GM23338 (cell line): ENCODE measurements around the gene HBS1L. TPM values are rescaled to one million over a fixed set of nuclear protein-coding genes. Genes with fewer than 3 reads are reported as not detected.
A peak's percentile ranks its signal among the peaks of the same experiment; 100 is the strongest.

Source experiments
- ATAC-seq: fragments of 200-7000 bp; cut with Tn5 transposase; 3 replicates; pipeline ENCODE4 v1.9.1; 2020
- DNase-seq: peaks from one replicate; pipeline ENCODE4 v3.0.0-alpha.2; 2015; ENCODE audit warnings: low spot score
- H2AFZ ChIP-seq: fragments of 200-600 bp; sonication (generic); 2 replicates; pipeline ENCODE4 v1.8.0; 2016; ENCODE audit warnings: antibody characterized with exemption, mild to moderate bottlenecking, moderate library complexity
- H3F3A ChIP-seq: fragments of 200-600 bp; sonication (generic); replicated peaks from 2 replicates; pipeline ENCODE4 v1.8.0; 2017; ENCODE audit warnings: antibody characterized with exemption, mixed run types, low read depth
- H3K27ac ChIP-seq: fragments of 200-600 bp; sonication (generic); 2 replicates; pipeline ENCODE4 v1.6.1; 2016; ENCODE audit warnings: low read depth
- H3K27me3 ChIP-seq: fragments of 200-600 bp; sonication (generic); 2 replicates; pipeline ENCODE4 v1.8.0; 2016; ENCODE audit warnings: mild to moderate bottlenecking, mixed run types, moderate library complexity; ENCODE audit not compliant: insufficient read depth
- H3K36me3 ChIP-seq: fragments of 200-600 bp; sonication (generic); 2 replicates; pipeline ENCODE4 v1.8.0; 2016; ENCODE audit warnings: mild to moderate bottlenecking; ENCODE audit not compliant: insufficient read depth
- H3K4me1 ChIP-seq: fragments of 200-600 bp; sonication (generic); 2 replicates; pipeline ENCODE4 v1.8.0; 2016; ENCODE audit warnings: mild to moderate bottlenecking, moderate library complexity; ENCODE audit not compliant: insufficient read depth
- H3K4me2 ChIP-seq: fragments of 200-600 bp; sonication (generic); 2 replicates; pipeline ENCODE4 v1.7.1; 2017; ENCODE audit warnings: mixed run types
- H3K4me3 ChIP-seq: fragments of 200-600 bp; sonication (generic); 2 replicates; pipeline ENCODE4 v1.6.1; 2016; ENCODE audit warnings: mixed run types
- H3K79me2 ChIP-seq: fragments of 200-600 bp; sonication (generic); replicated peaks from 2 replicates; pipeline ENCODE4 v1.8.0; 2017; ENCODE audit warnings: mild to moderate bottlenecking; ENCODE audit not compliant: insufficient read depth
- H3K9me2 ChIP-seq: fragments of 200-600 bp; sonication (generic); 2 replicates; pipeline ENCODE4 v1.8.0; 2017; ENCODE audit not compliant: insufficient read depth
- H4K20me1 ChIP-seq: fragments of 200-600 bp; sonication (generic); replicated peaks from 2 replicates; pipeline ENCODE4 v1.8.0; 2017; ENCODE audit warnings: mild to moderate bottlenecking; ENCODE audit not compliant: insufficient read depth
- H3K27ac Mint-ChIP-seq: 2 replicates; pipeline ENCODE4 v1.8.0; 2020; ENCODE audit warnings: inconsistent platforms, mild to moderate bottlenecking, moderate library complexity, mixed read lengths
- H3K27me3 Mint-ChIP-seq: 3 replicates; pipeline ENCODE4 v1.8.0; 2022; ENCODE audit warnings: low read depth, mild to moderate bottlenecking, moderate library complexity, mixed read lengths, inconsistent platforms; ENCODE audit not compliant: insufficient read depth, poor library complexity
- H3K36me3 Mint-ChIP-seq: 3 replicates; pipeline ENCODE4 v1.8.0; 2021; ENCODE audit warnings: low read depth, mild to moderate bottlenecking, inconsistent platforms, moderate library complexity, mixed read lengths
- H3K4me1 Mint-ChIP-seq: 3 replicates; pipeline ENCODE4 v1.8.0; 2020; ENCODE audit warnings: mild to moderate bottlenecking, inconsistent platforms, mixed read lengths
- H3K4me3 Mint-ChIP-seq: 3 replicates; pipeline ENCODE4 v1.8.0; 2021; ENCODE audit warnings: moderate library complexity, mild to moderate bottlenecking, inconsistent platforms, mixed read lengths
- H3K9me3 Mint-ChIP-seq: 3 replicates; pipeline ENCODE4 v1.8.0; 2020; ENCODE audit warnings: moderate library complexity, mild to moderate bottlenecking, inconsistent platforms, mixed read lengths
- CREB1 ChIP-seq: fragments of 250-450 bp; sonication (Bioruptor Pico); IDR thresholded peaks from 2 replicates; pipeline ENCODE4 v1.5.0; 2020; ENCODE audit warnings: low read depth, mild to moderate bottlenecking, moderate library complexity
- EZH2phosphoT487 ChIP-seq: fragments of 200-600 bp; sonication (generic); IDR thresholded peaks from one replicate; pipeline ENCODE4 v1.8.1; 2018; ENCODE audit warnings: antibody characterized with exemption; ENCODE audit not compliant: unreplicated experiment
- JUNB ChIP-seq: IDR thresholded peaks from one replicate; pipeline ENCODE4 v1.6.1; 2016; ENCODE audit warnings: antibody characterized with exemption; ENCODE audit not compliant: unreplicated experiment
- POLR2AphosphoS5 ChIP-seq: IDR thresholded peaks from 2 replicates; pipeline ENCODE4 v1.6.1; 2016; ENCODE audit warnings: antibody characterized with exemption, low read depth
- REST ChIP-seq: IDR thresholded peaks from one replicate; pipeline ENCODE4 v1.6.1; 2018; ENCODE audit warnings: antibody characterized with exemption; ENCODE audit not compliant: unreplicated experiment
- STAT1 ChIP-seq: IDR thresholded peaks from one replicate; pipeline ENCODE4 v1.6.1; 2016; ENCODE audit warnings: antibody characterized with exemption; ENCODE audit not compliant: unreplicated experiment
- ZNF114 ChIP-seq: fragments of 250-450 bp; sonication (Bioruptor Pico); IDR thresholded peaks from 2 replicates; pipeline ENCODE4 v1.5.0; 2020; ENCODE audit warnings: mild to moderate bottlenecking, moderate library complexity
- ZNF331 ChIP-seq: fragments of 250-450 bp; sonication (Bioruptor Pico); IDR thresholded peaks from 2 replicates; pipeline ENCODE4 v1.5.0; 2020; ENCODE audit warnings: low read depth, mild to moderate bottlenecking, moderate library complexity
- polyA plus RNA-seq: library from polyadenylated mRNA; unstranded; fragments of >200 nt; fragmentation: Nextera tagmentation; extraction: Ambion mirVana; gene quantifications from 2 replicates; pipeline ENCODE4 v1.2.1, GENCODE V29; 2016
- total RNA-seq: library from RNA; depleted of rRNA; stranded (reverse); fragments of >200 nt; shearing (Covaris generic); gene quantifications from 2 replicates; pipeline ENCODE4 v1.2.3, GENCODE V29; 2014
- TF ChIP-seq, protein P1 (sequence below): fragments of 250-450 bp; sonication (Bioruptor Pico); IDR thresholded peaks from 2 replicates; pipeline ENCODE4 v1.5.0; 2020; ENCODE audit warnings: mild to moderate bottlenecking, moderate library complexity
- TF ChIP-seq, protein P2 (sequence below): IDR thresholded peaks from 2 replicates; pipeline ENCODE4 v1.6.1; 2016; ENCODE audit warnings: antibody characterized with exemption
- TF ChIP-seq, protein P3 (sequence below), 2 experiments: fragments of 200-600 bp in 1 of 2; sonication (generic) in 1 of 2; conservative IDR thresholded peaks; 2 replicates each; pipeline versions ENCODE4 v1.5.1 to v1.6.1; 2016 to 2017; ENCODE audit warnings: antibody characterized with exemption in 2 of 2, low read depth in 2 of 2, mild to moderate bottlenecking in 2 of 2, moderate library complexity in 1 of 2

HBS1L gene
- total and polyA plus RNA-seq, 2 experiments from 2014 or later = 59.9 to 94.1 TPM

DNA sequence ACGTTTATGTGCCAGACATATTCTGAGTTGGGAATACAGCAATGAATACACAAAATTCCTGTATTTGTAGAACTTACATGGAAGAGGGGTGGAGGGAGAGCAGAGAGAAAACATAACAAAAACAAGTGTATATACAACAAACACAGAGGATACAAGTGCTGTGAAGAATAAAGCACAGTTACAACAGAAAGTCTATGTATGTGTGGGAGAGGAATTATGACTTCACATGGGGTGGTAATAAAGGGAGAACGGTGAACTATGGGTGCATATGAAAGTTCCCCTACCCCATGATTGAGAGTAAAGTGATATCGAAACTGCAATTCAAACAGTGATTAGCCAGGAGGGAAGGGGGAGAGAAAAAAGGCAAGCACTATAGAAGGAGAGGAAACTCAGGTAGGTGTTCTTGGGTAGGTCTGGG, 24.6 kb downstream of the HBS1L start:
- no peak for ATAC-seq
- Histone ChIP-seq H3K9me2 (no peaks in the 10 kb centered on the region), H3K4me3 (no peak overlapping the region), H3K36me3 (peaks cover 6% of the 10 kb centered on the region; the same call in 1 of the 2 replicates), H2AFZ (no peak overlapping the region), H3K27me3 (no peaks in the 10 kb centered on the region), H4K20me1 (no peaks in the 10 kb centered on the region), H3F3A (no peaks in the 10 kb centered on the region), H3K4me2 (no peak overlapping the region), H3K4me1 (peaks cover 7% of the 10 kb centered on the region), H3K27ac (no peak overlapping the region), H3K79me2 (peaks cover 17% of the 10 kb centered on the region)
- H3K9me3 Mint-ChIP-seq = no peaks in the 10 kb centered on the region
- DNase-seq = no peak
- H3K27me3 Mint-ChIP-seq = no peaks in the 10 kb centered on the region
- H3K4me1 Mint-ChIP-seq = peaks cover 18% of the 10 kb centered on the region
- TF ChIP-seq STAT1 = no peak
- no peak for TF ChIP-seq ZNF114 (CRISPR knock-in tag)
- no peak for TF ChIP-seq JUNB
- TF ChIP-seq, protein P1, sequence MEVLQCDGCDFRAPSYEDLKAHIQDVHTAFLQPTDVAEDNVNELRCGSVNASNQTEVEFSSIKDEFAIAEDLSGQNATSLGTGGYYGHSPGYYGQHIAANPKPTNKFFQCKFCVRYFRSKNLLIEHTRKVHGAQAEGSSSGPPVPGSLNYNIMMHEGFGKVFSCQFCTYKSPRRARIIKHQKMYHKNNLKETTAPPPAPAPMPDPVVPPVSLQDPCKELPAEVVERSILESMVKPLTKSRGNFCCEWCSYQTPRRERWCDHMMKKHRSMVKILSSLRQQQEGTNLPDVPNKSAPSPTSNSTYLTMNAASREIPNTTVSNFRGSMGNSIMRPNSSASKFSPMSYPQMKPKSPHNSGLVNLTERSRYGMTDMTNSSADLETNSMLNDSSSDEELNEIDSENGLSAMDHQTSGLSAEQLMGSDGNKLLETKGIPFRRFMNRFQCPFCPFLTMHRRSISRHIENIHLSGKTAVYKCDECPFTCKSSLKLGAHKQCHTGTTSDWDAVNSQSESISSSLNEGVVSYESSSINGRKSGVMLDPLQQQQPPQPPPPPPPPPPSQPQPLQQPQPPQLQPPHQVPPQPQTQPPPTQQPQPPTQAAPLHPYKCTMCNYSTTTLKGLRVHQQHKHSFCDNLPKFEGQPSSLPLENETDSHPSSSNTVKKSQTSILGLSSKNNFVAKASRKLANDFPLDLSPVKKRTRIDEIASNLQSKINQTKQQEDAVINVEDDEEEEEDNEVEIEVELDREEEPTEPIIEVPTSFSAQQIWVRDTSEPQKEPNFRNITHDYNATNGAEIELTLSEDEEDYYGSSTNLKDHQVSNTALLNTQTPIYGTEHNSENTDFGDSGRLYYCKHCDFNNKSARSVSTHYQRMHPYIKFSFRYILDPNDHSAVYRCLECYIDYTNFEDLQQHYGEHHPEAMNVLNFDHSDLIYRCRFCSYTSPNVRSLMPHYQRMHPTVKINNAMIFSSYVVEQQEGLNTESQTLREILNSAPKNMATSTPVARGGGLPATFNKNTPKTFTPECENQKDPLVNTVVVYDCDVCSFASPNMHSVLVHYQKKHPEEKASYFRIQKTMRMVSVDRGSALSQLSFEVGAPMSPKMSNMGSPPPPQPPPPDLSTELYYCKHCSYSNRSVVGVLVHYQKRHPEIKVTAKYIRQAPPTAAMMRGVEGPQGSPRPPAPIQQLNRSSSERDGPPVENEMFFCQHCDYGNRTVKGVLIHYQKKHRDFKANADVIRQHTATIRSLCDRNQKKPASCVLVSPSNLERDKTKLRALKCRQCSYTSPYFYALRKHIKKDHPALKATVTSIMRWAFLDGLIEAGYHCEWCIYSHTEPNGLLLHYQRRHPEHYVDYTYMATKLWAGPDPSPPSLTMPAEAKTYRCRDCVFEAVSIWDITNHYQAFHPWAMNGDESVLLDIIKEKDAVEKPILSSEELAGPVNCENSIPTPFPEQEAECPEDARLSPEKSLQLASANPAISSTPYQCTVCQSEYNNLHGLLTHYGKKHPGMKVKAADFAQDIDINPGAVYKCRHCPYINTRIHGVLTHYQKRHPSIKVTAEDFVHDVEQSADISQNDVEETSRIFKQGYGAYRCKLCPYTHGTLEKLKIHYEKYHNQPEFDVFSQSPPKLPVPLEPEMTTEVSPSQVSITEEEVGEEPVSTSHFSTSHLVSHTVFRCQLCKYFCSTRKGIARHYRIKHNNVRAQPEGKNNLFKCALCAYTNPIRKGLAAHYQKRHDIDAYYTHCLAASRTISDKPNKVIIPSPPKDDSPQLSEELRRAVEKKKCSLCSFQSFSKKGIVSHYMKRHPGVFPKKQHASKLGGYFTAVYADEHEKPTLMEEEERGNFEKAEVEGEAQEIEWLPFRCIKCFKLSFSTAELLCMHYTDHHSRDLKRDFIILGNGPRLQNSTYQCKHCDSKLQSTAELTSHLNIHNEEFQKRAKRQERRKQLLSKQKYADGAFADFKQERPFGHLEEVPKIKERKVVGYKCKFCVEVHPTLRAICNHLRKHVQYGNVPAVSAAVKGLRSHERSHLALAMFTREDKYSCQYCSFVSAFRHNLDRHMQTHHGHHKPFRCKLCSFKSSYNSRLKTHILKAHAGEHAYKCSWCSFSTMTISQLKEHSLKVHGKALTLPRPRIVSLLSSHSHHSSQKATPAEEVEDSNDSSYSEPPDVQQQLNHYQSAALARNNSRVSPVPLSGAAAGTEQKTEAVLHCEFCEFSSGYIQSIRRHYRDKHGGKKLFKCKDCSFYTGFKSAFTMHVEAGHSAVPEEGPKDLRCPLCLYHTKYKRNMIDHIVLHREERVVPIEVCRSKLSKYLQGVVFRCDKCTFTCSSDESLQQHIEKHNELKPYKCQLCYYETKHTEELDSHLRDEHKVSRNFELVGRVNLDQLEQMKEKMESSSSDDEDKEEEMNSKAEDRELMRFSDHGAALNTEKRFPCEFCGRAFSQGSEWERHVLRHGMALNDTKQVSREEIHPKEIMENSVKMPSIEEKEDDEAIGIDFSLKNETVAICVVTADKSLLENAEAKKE (CRISPR knock-in tag) = no peak
- TF ChIP-seq, protein P2, sequence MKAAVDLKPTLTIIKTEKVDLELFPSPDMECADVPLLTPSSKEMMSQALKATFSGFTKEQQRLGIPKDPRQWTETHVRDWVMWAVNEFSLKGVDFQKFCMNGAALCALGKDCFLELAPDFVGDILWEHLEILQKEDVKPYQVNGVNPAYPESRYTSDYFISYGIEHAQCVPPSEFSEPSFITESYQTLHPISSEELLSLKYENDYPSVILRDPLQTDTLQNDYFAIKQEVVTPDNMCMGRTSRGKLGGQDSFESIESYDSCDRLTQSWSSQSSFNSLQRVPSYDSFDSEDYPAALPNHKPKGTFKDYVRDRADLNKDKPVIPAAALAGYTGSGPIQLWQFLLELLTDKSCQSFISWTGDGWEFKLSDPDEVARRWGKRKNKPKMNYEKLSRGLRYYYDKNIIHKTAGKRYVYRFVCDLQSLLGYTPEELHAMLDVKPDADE = no peak
- TF ChIP-seq, protein P3, sequence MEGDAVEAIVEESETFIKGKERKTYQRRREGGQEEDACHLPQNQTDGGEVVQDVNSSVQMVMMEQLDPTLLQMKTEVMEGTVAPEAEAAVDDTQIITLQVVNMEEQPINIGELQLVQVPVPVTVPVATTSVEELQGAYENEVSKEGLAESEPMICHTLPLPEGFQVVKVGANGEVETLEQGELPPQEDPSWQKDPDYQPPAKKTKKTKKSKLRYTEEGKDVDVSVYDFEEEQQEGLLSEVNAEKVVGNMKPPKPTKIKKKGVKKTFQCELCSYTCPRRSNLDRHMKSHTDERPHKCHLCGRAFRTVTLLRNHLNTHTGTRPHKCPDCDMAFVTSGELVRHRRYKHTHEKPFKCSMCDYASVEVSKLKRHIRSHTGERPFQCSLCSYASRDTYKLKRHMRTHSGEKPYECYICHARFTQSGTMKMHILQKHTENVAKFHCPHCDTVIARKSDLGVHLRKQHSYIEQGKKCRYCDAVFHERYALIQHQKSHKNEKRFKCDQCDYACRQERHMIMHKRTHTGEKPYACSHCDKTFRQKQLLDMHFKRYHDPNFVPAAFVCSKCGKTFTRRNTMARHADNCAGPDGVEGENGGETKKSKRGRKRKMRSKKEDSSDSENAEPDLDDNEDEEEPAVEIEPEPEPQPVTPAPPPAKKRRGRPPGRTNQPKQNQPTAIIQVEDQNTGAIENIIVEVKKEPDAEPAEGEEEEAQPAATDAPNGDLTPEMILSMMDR (conservative IDR thresholded peaks at IDR 0.05; ENCODE audit: low read depth in 2 of 2) = no peak
- no peak for TF ChIP-seq CREB1 (CRISPR knock-in tag)
- no peak for TF ChIP-seq POLR2AphosphoS5
- TF ChIP-seq REST = no peak
- no peak for TF ChIP-seq ZNF331 (CRISPR knock-in tag)
- TF ChIP-seq EZH2phosphoT487 = no peak
- H3K27ac Mint-ChIP-seq = peak overlapping the region; percentile 1; the same call in 1 of the 2 replicates
- H3K36me3 Mint-ChIP-seq = peaks cover 20% of the 10 kb centered on the region; the same call in 2 of the 3 replicates
- no peak overlapping the region for H3K4me3 Mint-ChIP-seq
